Thoracic aorta (tissue), 2 donors: Measurements from ENCODE around the gene AHDC1. TPM values are rescaled to one million over a fixed set of nuclear protein-coding genes. Genes with fewer than 3 reads are reported as not detected.

ENCODE experiments used
- ATAC-seq: fragments of 150-250 bp; one replicate; pipeline ENCODE4 v1.8.0; 2017; ENCODE audit warnings: low read depth; ENCODE audit not compliant: insufficient number of reproducible peaks, low FRiP score
- DNase-seq: peaks from one replicate; pipeline ENCODE4 v3.0.0-alpha.2; 2020; ENCODE audit warnings: low spot score
- H3K27ac ChIP-seq, 2 donors: fragments of 200-600 bp; sonication (generic); 1 replicate in 1 of 2; 2 replicates in 1 of 2; pipeline ENCODE4 v1.5.1; 2016; ENCODE audit warnings: mild to moderate bottlenecking in 2 of 2, moderate library complexity in 2 of 2
- H3K27me3 ChIP-seq: fragments of 200-600 bp; sonication (generic); replicated peaks from 2 replicates; pipeline ENCODE4 v1.6.0; 2016; ENCODE audit warnings: mild to moderate bottlenecking; ENCODE audit not compliant: insufficient read depth
- H3K36me3 ChIP-seq: fragments of 200-600 bp; sonication (generic); one replicate; pipeline ENCODE4 v1.5.1; 2016
- H3K4me1 ChIP-seq, 2 donors: fragments of 200-600 bp; sonication (generic); 1 replicate in 1 of 2; 2 replicates in 1 of 2; pipeline versions ENCODE4 v1.5.1 to v1.6.0; 2016; ENCODE audit warnings: low read depth in 2 of 2, mild to moderate bottlenecking in 1 of 2; ENCODE audit not compliant: control insufficient read depth in 1 of 2
- H3K4me3 ChIP-seq: fragments of 200-600 bp; sonication (generic); 2 replicates; pipeline ENCODE4 v1.5.1; 2016; ENCODE audit warnings: mild to moderate bottlenecking
- H3K9me3 ChIP-seq: fragments of 200-600 bp; sonication (generic); 2 replicates; pipeline ENCODE4 v1.5.1; 2016
- CTCF ChIP-seq: fragments of 200-600 bp; sonication (generic); IDR thresholded peaks from one replicate; pipeline ENCODE4 v1.5.1; 2019; ENCODE audit warnings: antibody characterized with exemption
- total RNA-seq, 2 donors: library from RNA; depleted of rRNA; stranded (reverse); fragments of >200 nt; gene quantifications; one replicate each; pipeline versions ENCODE4 v1.1.0 to v1.2.3, GENCODE V29; 2016

The AHDC1 gene
- total RNA-seq, 2 donors from 2014 or later, result 38.3 to 55.4 TPM

- Histone ChIP-seq H3K4me3 (peak overlapping the region; percentile 70), H3K27me3 (no peaks in the 10 kb centered on the region), H3K36me3 (no peaks in the 10 kb centered on the region), H3K4me1 (peaks cover 81 to 97% of the 10 kb centered on the region in 2 donors), H3K27ac (peak overlapping the region; percentile 77 to 97), H3K9me3 (no peaks in the 10 kb centered on the region)
- no peak for DNase-seq
- no peak for TF ChIP-seq CTCF
- ATAC-seq, result peak; percentile 2
Measured at GRCh38 chr1:27567971-27568299, 36.0 kb downstream of the AHDC1 start.

- Histone ChIP-seq H3K27ac (peak overlapping the region; percentile 77 to 97), H3K36me3 (no peaks in the 10 kb centered on the region), H3K4me1 (peaks cover 79 to 97% of the 10 kb centered on the region in 2 donors), H3K4me3 (no peak overlapping the region), H3K9me3 (no peaks in the 10 kb centered on the region), H3K27me3 (no peaks in the 10 kb centered on the region)
- ATAC-seq, result no peak
- TF ChIP-seq CTCF, result no peak
- no peak for DNase-seq
Measured at GRCh38 chr1:27567146-27567526, 36.8 kb downstream of the AHDC1 start.

GRCh38 chr1:27566462-27567145 lies 37.3 kb downstream of the AHDC1 start:
- DNase-seq, result no peak
- no peaks in the 10 kb centered on the region for H3K36me3 ChIP-seq
- peak overlapping the region; percentile 77 to 97 for H3K27ac ChIP-seq
- no peak overlapping the region for H3K4me3 ChIP-seq
- peaks cover 78 to 97% of the 10 kb centered on the region in 2 donors for H3K4me1 ChIP-seq
- H3K9me3 ChIP-seq, result no peaks in the 10 kb centered on the region
- TF ChIP-seq CTCF, result no peak
- no peaks in the 10 kb centered on the region for H3K27me3 ChIP-seq
- ATAC-seq, result no peak

- ATAC-seq (no peak), DNase-seq (no peak)
- no peak for TF ChIP-seq CTCF
- peaks cover 77 to 97% of the 10 kb centered on the region in 2 donors for H3K4me1 ChIP-seq
- no peaks in the 10 kb centered on the region for H3K36me3 ChIP-seq
- no peaks in the 10 kb centered on the region for H3K9me3 ChIP-seq
- H3K4me3 ChIP-seq, result peak overlapping the region; percentile 53
- H3K27ac ChIP-seq, result peak overlapping the region; percentile 77 to 97
- no peaks in the 10 kb centered on the region for H3K27me3 ChIP-seq
Measured at GRCh38 chr1:27564710-27565649, 39.0 kb downstream of the AHDC1 start.
